IPS-20b (cell line): Measurements from ENCODE around the gene GORASP1.

Source experiments
- H3K27ac ChIP-seq: one replicate; pipeline ENCODE4 v1.5.1; 2013; ENCODE audit warnings: low read length
- H3K27me3 ChIP-seq: 2 replicates; pipeline ENCODE4 v1.6.1; 2013; ENCODE audit warnings: mild to moderate bottlenecking, low read length, inconsistent platforms; ENCODE audit not compliant: insufficient read depth
- H3K36me3 ChIP-seq: 2 replicates; pipeline ENCODE4 v1.6.1; 2013; ENCODE audit warnings: low read depth, mild to moderate bottlenecking, inconsistent platforms, low read length, moderate library complexity; ENCODE audit not compliant: insufficient read depth
- H3K4me1 ChIP-seq: 2 replicates; pipeline ENCODE4 v1.6.1; 2013; ENCODE audit warnings: mild to moderate bottlenecking, control low read depth, inconsistent platforms, low read length, moderate library complexity; ENCODE audit not compliant: insufficient read depth
- H3K4me3 ChIP-seq: 2 replicates; pipeline ENCODE4 v1.5.1; 2013; ENCODE audit warnings: mild to moderate bottlenecking, low read length, inconsistent platforms
- H3K9ac ChIP-seq: 2 replicates; pipeline ENCODE4 v1.6.1; 2013; ENCODE audit warnings: low read depth, mild to moderate bottlenecking, inconsistent platforms, low read length, moderate library complexity
- H3K9me3 ChIP-seq: 2 replicates; pipeline ENCODE4 v1.6.1; 2013; ENCODE audit warnings: mild to moderate bottlenecking, low read depth, low read length, inconsistent platforms; ENCODE audit not compliant: insufficient read depth

Gene GORASP1

DNA sequence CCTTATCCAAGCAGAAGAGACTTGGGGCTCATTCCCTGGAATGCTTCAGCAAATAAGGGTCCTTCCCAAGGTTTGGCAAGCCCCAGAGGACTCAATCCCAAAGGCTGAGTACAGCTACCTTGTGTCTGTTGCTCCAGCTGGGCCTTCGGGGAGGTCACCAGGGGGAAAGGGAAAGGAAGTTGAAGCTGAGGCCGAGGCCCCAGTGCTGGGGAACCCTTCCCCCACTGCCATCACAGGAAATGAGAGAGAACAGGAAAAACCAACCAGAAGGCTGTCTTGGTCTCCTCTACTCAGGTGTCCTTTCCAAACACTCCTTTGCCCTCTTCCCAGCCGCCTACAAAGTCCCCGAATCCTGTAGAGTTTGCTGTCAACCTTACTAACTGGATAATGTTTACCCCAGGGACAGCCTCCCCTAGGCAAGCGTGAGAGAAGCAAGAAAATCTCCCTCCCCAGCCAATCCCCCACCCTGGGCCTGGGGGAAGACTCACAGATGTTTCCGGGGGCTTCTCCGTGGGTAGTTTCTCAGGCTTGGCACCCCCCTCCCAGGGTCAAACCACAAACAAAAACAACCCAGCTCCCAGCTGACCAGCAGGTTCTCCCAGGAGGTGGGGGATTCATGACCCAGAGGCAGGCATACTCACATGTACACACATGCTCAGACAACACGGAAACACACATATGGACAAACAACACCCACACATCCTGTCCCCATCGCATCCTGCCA lies 40.4 kb upstream of the GORASP1 start:
- peaks cover 36% of the 10 kb centered on the region for H3K36me3 ChIP-seq
- no peaks in the 10 kb centered on the region for H3K9me3 ChIP-seq
- peak overlapping the region; percentile 23 for H3K27ac ChIP-seq
- H3K4me1 ChIP-seq = peaks cover 50% of the 10 kb centered on the region
- H3K9ac ChIP-seq = peak overlapping the region; percentile 42; the same call in 1 of the 2 replicates
- H3K4me3 ChIP-seq = no peak overlapping the region
- peaks cover 5% of the 10 kb centered on the region; the same call in 1 of the 2 replicates for H3K27me3 ChIP-seq

DNA sequence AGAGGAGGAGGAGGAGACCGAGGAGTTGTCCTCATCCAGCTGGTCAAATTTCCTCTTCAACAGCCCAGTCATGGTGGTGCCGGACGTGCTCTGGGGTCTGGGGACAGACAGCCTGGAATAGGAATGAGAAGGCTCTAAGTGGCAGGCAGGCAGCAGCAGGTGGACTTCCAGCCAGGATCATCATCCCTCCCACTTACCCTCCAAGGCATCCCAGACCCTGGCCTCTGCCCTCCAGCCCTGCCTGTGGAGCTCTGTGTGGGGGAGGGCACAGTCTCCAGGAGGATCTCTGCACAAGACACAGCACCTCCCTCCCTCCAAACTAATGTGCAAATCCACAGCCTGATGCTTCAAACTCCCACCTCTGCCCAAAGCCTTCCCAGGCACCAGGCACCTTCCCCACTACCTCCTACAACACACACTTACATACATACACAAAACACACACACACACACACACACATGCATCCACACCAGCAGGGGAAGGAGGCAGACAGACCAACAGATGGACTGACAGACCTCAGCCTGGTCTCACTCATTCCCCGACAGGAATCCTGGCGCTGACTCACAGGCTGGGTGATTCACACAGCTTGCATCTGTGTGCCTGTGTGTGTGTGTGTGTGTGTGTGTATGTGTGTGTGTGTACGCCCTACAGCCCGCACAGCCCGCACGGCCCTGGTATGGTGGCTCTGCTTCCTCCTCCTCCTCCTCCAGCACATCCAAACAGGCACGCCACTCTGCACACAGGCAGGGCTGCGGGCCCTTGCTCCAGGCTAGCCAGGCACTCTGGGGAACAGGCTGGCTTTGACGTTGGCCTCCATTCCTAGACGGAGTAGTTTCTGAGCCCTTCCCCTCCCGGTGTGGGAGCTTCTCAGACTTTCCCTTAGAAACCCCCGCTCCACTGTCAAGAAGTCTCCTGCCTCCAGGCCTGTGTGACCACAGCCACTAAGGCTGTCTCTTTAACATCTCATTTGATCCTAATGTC lies 39.5 kb upstream of the GORASP1 start:
- Histone ChIP-seq H3K4me3 (no peak overlapping the region), H3K36me3 (peaks cover 46% of the 10 kb centered on the region), H3K27me3 (no peaks in the 10 kb centered on the region), H3K9me3 (no peaks in the 10 kb centered on the region), H3K27ac (peak overlapping the region; percentile 21), H3K9ac (peak overlapping the region; percentile 24; the same call in 1 of the 2 replicates), H3K4me1 (peaks cover 48% of the 10 kb centered on the region)

DNA sequence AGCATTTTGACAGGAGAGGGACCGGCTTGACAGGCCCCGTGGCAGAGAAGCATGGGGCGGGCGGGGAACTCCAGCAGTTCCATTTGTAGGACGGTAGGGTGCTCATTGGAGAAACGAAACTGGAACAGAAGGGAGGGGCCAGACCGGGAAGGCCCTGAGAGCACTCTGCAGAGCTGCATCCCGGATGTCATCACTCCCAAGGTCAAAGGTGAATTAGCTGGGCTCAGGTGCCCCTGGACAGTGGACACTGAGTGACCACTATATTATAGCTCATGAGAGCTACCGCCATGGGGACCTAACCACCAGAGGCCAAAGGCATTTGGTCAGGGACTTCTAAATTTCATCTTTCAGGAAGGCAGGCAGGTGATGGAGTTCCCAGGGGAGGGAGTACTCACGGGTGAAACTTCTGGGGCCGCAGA lies 38.7 kb upstream of the GORASP1 start:
- Histone ChIP-seq H3K4me3 (no peak overlapping the region), H3K4me1 (peaks cover 40% of the 10 kb centered on the region), H3K27ac (no peak overlapping the region), H3K36me3 (peaks cover 52% of the 10 kb centered on the region), H3K27me3 (no peaks in the 10 kb centered on the region), H3K9me3 (no peaks in the 10 kb centered on the region), H3K9ac (no peak overlapping the region)

DNA sequence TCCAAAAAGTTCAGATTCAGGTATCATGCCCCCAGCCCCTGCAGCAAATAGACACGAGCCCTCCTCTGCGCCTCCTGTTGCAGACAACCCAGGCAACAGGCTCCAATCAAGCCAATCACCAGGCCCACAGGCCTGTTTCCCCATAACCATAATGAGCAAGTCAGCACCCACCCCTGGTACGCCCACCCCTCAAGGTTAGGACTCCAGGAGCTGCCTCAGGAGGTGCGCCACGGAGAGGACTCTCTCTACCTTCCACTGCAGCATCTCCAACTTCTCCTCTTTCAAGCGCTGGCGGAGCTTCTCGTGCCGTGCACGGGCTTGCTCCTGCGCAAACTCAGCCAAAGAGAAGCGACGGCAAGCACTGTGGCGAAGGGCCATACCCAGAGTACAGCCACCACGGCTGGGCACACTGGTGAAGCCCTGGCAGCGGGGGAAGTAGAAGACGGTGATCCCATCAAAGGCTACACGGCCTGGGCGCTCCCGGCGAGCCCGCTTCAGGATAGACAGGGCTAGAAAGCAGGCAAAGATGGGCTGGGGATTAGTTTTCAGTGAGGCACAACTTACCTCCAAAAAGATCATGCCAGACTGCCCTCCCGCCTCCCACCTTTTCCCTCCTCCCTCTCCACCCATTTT lies 37.4 kb upstream of the GORASP1 start:
- H3K36me3 ChIP-seq = peaks cover 52% of the 10 kb centered on the region
- no peak overlapping the region for H3K9ac ChIP-seq
- H3K27me3 ChIP-seq = no peaks in the 10 kb centered on the region
- H3K4me3 ChIP-seq = no peak overlapping the region
- peaks cover 28% of the 10 kb centered on the region for H3K4me1 ChIP-seq
- no peaks in the 10 kb centered on the region for H3K9me3 ChIP-seq
- no peak overlapping the region for H3K27ac ChIP-seq

DNA sequence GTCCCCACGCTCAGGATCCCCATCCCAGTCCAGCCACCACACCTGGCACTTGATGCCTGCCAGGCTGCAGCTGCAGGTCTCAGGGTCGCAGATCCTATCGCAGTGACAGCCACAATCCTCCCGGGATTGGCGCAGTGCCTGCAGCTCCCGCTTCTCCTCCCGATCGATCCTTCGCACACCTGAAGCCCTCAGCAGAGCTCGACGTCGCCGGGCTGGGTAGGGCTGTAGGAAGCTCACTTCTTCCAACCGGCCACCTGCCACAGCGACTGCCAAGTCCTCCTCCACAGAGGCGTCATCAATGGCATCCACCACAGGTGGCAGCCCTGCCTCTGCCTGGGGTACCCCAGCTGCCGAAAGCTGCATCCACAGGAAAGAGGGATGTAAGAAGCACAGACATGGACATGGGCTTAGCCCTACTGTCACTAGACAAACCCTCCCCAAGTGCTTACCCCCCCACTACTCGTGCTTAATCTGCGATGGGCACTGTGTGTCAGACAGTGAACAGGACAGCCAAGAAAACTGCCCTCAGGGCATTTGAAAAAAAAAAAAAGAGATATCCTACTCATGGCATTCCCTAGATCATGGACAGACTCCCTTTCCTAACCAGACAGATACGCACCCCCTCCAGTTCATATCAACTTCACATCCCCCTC lies 36.8 kb upstream of the GORASP1 start:
- Histone ChIP-seq H3K27me3 (no peaks in the 10 kb centered on the region), H3K4me1 (peaks cover 22% of the 10 kb centered on the region), H3K9me3 (no peaks in the 10 kb centered on the region), H3K9ac (no peak overlapping the region), H3K4me3 (no peak overlapping the region), H3K36me3 (peaks cover 52% of the 10 kb centered on the region), H3K27ac (no peak overlapping the region)

DNA sequence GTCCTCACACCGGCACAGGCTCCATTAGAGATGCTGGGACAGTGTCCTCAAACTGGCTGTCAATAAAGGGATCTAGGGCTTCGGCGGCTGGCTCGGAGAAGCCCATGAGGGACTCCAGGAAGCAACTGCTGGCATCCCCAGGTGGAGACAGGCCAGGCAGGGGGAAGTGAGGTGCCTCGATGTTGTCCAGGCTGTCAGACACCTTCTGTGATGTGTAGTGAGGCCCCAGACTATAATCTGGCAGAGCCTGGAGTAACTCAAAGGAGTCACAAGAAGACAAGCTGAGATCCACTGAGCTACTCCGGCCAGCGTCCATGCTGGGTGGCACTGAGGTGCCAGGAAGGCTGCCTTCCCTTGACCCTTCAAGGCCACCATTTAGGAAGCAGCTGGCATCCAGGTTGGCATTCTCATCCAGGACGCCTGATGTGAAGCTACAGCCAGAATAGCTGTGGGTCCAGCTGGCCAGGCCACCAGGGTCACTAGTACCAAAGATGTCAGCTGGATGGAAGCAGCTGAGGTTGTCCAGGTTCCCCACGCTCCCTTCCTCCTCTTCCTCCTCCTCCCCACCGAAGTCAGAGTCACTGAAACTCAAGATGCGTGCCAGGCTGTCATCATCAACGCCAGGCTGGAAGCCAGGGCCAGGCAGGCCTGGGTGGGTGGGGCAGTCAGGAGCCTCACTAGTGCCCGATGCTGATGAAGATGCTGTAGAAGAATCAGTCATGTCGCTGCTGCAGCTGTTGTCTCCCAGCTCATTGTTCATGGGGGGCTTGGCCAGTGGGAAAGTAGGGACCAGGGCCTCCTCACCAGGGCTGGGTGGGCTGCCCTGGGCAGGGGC lies 35.8 kb upstream of the GORASP1 start:
- Histone ChIP-seq H3K27ac (no peak overlapping the region), H3K9ac (no peak overlapping the region), H3K4me3 (no peak overlapping the region), H3K4me1 (peaks cover 13% of the 10 kb centered on the region), H3K9me3 (no peaks in the 10 kb centered on the region), H3K27me3 (no peaks in the 10 kb centered on the region), H3K36me3 (peaks cover 52% of the 10 kb centered on the region)

DNA sequence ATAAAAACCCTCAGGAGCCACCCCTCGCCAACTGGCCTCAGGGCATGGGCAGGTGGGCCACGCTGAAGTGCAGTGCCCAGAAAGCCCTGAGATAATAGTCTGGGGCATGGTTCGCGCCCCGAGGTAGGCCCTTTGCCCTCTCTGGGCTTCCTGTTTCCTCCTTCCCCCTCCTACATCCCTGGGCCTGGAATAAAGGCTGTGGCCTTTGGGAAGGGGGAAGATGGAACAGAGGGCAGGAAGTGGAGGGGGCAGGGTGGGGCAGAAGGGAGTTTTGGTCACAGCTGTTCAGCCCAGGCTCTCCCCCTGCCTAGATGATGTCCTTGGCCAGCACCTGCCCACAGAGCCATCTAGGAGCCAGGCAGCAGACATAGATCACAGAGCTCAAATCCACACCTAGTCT lies 34.6 kb upstream of the GORASP1 start:
- peaks cover 4% of the 10 kb centered on the region; the same call in 1 of the 2 replicates for H3K4me1 ChIP-seq
- no peak overlapping the region for H3K27ac ChIP-seq
- H3K9me3 ChIP-seq = no peaks in the 10 kb centered on the region
- H3K36me3 ChIP-seq = peaks cover 52% of the 10 kb centered on the region
- H3K27me3 ChIP-seq = no peaks in the 10 kb centered on the region
- no peak overlapping the region for H3K9ac ChIP-seq
- H3K4me3 ChIP-seq = no peak overlapping the region

DNA sequence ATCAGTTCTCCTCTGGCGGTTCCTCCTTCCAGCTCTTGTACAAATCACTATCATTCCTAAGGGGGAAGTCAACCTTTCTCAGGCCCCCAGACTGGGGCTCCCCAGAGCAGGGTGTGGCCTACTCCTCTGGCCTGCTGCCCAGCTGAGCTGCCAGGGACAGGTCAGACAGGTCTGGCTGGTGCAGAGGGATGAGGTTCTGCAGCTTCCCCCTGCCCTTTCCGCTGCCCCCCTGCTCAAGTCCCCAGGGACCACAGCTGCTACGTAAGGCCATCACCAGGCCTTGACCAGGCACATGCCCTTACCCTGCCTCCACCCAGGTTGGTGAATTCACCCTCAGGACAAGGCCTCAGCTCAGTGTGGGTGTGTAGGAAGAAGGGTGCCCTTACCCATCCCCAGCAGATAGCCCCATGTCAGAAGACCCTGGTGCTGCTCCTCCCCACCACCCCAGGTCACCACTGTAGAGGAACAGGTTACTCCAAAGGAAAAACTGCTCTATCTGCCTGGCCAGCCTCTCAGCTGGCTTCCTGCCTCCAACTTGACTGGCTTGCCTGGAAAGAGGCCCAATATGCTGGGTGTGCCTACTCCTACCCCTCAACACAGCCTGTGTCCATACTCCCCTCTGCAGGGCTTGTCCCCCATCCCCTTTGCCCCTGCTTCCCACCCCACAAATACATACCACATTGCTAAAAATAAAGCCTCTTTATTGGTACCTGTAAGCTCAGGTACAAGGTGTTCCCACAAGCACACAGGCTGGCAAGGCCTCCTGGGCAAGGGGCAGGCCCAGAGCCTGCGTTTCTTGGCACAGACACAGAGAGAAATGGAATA lies 34.0 kb upstream of the GORASP1 start:
- H3K36me3 ChIP-seq = peaks cover 51% of the 10 kb centered on the region

DNA sequence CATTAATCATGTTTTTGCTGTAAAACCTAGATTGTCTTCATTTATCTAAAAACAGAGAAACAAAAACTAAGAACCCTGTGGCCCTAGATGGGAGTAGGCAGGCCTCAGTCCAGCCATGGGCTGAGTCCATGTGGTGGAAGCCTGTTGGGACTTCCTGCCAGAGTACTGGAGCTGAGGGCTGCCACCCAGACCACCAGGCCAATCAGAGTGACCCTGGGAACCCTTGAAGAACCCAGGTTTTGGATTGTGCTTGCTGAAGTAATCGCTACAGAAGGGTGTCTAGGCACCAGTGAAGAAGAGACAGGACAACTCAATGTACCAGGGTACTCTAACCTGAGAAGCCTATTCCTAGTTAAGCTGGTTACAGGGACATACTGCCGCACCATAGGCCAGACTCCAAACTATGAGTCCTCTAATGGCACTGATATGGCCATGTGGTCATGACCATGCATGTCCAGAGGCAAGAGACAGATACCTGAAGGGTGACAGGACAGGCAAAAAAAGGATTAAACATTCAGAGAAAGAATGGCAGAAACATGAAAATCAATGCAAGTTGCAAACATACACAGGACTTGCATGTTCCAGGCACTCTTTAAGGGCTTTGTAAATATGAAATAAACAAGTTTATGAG lies 33.0 kb upstream of the GORASP1 start:
- no peaks in the 10 kb centered on the region for H3K4me1 ChIP-seq
- no peak overlapping the region for H3K27ac ChIP-seq
- no peaks in the 10 kb centered on the region for H3K27me3 ChIP-seq
- no peak overlapping the region for H3K9ac ChIP-seq
- H3K36me3 ChIP-seq = peaks cover 42% of the 10 kb centered on the region
- no peak overlapping the region for H3K4me3 ChIP-seq
- no peaks in the 10 kb centered on the region for H3K9me3 ChIP-seq

More for the DNA sequence above, 34.0 kb upstream of the GORASP1 start:
- H3K27me3 ChIP-seq = no peaks in the 10 kb centered on the region
- H3K9me3 ChIP-seq = no peaks in the 10 kb centered on the region
- no peak overlapping the region for H3K4me3 ChIP-seq
- no peak overlapping the region for H3K27ac ChIP-seq
- no peak overlapping the region for H3K9ac ChIP-seq
- H3K4me1 ChIP-seq = no peaks in the 10 kb centered on the region; the same call in 1 of the 2 replicates

DNA sequence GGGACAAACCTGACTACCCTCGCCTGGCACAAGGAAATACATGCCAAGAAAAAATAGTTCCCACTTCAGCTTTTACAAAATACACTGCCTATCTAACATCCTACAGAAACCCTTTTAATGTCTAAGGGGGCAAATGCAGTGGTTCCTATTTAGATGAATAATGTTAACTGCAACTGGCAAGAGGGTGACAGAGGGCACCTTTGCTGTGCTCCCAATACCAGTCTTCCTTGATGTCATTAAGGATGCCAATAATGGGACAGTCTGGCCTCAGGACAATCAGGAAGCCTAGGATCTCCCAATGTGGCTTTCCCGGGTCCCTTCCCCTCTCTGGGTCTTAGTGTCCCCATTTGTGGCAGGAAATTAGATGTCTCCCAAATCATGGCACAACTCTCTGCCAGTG lies 32.0 kb upstream of the GORASP1 start:
- no peaks in the 10 kb centered on the region for H3K9me3 ChIP-seq
- no peaks in the 10 kb centered on the region for H3K4me1 ChIP-seq
- H3K27ac ChIP-seq = no peak overlapping the region
- no peaks in the 10 kb centered on the region for H3K27me3 ChIP-seq
- no peak overlapping the region for H3K4me3 ChIP-seq
- H3K36me3 ChIP-seq = peaks cover 31% of the 10 kb centered on the region
- no peak overlapping the region for H3K9ac ChIP-seq
